ENCODE measurements around the gene AGO4.
"Not testable (repeated sequence)": the region's sequence is repeated elsewhere in the genome, so short reads cannot be mapped to it uniquely, and the experiment has no call there.

Gene AGO4

DNA sequence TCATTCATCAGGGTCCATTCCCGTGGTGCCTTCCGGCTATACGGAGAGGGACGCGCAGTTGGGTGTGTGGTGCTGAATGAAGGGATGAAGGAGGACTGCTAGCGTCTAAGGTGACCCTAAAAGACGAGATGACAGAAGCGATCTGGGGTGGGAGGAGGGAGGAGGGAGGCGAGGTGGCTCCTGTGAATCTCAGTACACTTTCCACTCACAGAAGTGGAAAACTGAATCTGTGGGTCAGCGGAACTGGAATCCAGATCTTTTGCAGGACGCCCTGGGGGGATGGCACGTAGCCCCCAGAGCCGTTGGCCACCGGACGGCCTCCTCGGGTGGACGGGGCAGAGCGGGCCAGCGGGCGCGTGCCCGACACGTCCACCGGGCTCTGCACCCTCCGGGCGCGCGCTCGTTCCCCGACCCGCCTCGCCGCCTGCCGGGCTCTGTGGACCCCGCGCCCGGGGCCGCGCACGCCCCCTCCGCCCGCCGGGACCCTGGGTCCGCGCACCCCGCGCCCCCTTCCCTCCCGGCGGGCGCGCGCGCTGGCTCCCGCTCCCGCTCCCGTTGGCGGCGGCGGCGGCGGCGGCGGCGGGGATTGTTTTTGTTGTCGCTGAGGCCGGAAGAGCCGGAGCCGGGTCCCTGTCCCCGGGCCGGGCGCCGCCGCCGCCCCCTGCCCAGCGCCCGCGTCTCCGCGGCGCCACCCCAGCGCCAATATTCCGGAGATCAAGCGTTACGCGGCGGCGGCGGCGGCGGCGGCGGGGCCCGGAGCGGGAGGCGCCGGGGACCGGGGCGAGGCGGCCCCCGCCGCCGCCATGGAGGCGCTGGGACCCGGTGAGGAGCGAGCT is at the start of gene AGO4:
AGO4 (plus strand) TSS at position 403 of the 836 bp plus-strand sequence; CDS start at position 804, 401 bp downstream.
- DNase-seq: peak in 1 of 2 experiments; percentile 50

DNA sequence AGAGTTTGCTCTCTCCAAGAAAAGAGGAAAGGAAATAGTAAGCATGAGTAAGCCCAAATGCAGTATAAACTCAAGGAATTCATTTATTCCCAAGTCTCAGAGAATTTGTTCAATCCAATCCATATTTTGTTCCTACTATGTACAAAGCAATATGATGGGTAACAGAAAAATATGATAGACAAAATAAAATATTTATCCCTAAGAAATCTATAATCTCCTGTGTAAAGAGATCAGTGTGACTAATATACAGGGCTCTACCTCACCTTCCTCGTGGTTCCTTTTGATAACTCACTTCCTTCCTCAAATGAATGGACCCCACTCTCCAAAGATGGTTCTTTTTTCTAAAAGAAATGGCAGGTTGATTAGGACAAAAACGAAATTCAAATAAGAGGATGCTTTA is 45.7 kb upstream of the AGO4 start:
- no peak for DNase-seq

DNA sequence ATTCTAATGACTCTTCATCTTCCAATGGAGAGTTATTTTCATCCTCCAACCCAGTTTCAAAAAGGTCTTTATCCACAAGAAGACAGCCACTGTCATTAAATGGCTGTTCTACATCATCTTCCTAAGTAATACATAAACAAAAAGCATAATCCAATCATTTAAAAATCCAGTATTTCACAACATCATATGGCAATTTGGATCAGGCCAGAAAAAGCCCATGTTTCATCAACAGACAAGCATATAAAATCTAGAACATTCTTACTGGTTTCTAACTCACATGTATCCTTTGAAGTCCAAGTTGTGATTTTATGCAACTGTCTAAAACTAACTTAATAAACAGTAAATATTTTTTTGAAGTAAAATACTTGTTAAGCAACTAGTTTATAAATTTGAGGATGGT is 44.6 kb upstream of the AGO4 start:
- DNase-seq: no peak

GRCh38 chr1:35764283-35764682 is 43.5 kb upstream of the AGO4 start:
- no peak for DNase-seq

- DNase-seq: no peak
These were observed 39.2 kb upstream of the AGO4 start for GRCh38 chr1:35768350-35769187.

DNA sequence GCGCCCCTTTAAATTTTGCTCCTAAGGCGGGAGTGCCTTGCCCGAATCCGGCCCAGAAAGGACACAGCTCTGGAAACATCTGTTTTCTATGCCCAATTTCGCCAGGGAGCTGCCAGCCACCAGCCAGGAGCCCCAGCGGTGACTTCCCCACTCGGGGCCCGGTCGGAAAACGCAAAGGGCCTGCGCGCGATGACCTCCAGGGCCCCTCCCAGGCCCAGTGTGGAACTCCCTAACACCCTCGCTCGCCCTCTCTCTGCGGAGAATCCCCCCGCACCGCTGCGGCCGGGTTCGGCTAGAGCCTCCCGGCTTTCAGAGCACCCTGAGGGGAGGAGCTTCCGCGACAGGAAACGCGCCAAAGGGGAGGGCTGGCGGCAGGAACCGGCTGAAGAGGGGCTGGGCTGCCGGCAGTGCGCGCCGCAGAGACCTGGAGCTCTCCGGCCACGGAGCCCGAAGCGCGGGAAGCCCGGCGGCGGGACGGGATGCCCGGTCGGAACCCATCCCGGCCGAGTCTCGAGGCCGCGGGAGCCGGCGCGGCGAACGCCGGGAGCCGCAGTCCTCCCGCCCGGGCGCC is 38.5 kb upstream of the AGO4 start:
- peak; percentile 88 to 93 for DNase-seq

DNA sequence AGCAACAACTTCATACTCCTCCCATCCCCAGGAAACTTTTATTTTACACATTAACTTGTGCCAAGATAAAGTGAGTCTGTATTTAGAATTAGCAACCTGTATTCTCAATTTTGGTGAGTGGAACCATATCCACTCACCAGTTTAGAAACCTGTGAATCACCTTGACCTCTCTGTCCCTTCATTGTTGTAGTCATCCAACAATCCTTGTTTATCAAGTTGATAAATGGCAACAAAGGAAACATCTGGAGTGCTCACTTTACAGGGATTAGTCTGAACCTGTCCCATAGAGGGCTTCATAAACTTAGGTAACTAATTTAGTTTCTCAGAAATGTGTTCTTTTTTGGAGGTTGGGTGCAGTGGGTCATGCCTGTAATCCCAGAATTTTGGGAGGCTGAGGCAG is 34.1 kb upstream of the AGO4 start:
- DNase-seq: no peak

GRCh38 chr1:35776172-35776571 is 31.6 kb upstream of the AGO4 start:
- not testable (repeated sequence) for DNase-seq

DNA sequence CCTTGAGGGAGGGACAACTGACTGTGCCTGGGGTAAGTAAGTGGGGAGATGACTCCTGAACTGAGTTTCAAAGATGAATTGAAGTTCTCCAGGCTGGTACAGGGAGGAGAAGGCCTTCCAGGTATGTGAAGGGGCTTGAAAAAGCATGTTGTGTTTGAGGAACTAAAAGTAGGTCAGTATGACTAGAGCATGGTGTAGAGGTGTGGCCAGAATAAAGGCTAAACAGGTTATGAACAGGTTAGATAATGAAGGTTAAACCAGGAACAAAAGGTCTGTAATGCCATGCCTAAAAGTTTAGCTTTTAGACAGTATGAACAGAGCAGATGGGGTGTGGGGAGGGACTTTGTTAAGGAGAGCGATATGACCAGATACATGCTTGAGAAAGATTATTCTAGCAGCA is 30.7 kb upstream of the AGO4 start:
- DNase-seq: no peak

DNA sequence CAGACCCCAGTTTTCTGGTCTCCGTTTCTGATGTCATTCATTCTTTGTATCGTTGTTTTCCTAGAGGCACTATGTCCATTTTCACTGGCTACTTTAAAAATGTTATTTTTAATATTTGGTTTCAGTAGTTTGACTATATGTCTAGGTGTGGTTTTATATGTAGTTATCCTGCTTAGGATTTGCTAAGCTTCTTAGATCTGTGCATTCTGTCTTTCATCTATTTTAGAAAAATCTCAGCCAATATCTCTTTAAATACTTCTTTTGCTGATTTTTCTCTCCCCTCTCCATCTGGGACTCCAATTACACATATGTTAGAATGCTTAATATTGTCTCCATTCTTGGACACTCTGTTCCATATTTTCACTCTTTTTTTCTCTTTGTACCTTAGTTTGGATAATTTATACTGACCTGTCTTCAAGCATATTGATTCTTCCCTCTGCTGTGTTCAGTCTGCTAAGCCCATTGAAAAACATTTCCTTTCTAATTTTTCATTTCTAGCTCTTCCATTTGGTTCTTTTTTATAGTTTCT is 24.7 kb upstream of the AGO4 start:
- no peak for DNase-seq

- not testable (repeated sequence) for DNase-seq
These were observed 23.5 kb upstream of the AGO4 start for GRCh38 chr1:35784364-35784763.

- no peak for DNase-seq
These were observed 19.7 kb upstream of the AGO4 start for GRCh38 chr1:35788139-35788538.

GRCh38 chr1:35790670-35791069 is 17.1 kb upstream of the AGO4 start:
- no peak for DNase-seq

DNA sequence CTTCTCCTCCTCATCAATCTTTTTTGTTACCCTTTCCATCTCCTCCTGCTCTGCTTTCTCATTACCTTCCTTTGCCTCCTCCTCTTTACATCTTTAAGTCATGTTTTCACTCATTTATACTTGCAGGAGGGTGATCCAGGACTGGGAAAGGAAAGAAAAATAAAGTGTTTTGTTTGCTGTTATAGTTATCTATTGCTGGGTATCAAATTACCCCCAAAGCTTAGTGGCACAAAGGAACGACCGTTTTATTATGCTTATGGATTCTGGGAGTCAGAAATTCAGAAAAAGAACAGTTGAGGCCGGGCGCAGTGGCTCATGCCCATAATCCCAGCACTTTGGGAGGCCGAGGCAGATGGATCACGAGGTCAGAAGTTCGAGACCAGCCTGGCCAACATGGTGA is 12.5 kb upstream of the AGO4 start:
- DNase-seq: no peak

- DNase-seq: no peak
These were observed 10.4 kb upstream of the AGO4 start for GRCh38 chr1:35797380-35797779.

- DNase-seq: not testable (repeated sequence)
These were observed 9.8 kb upstream of the AGO4 start for GRCh38 chr1:35798019-35798418.

GRCh38 chr1:35800167-35800887 is 7.5 kb upstream of the AGO4 start:
- DNase-seq: not testable (repeated sequence)

- DNase-seq: peak in 1 of 2 experiments; percentile 49
These were observed 766 bp downstream of the AGO4 start for GRCh38 chr1:35808450-35809113.

GRCh38 chr1:35809114-35810095 is 1.6 kb downstream of the AGO4 start:
- DNase-seq: no peak

DNA sequence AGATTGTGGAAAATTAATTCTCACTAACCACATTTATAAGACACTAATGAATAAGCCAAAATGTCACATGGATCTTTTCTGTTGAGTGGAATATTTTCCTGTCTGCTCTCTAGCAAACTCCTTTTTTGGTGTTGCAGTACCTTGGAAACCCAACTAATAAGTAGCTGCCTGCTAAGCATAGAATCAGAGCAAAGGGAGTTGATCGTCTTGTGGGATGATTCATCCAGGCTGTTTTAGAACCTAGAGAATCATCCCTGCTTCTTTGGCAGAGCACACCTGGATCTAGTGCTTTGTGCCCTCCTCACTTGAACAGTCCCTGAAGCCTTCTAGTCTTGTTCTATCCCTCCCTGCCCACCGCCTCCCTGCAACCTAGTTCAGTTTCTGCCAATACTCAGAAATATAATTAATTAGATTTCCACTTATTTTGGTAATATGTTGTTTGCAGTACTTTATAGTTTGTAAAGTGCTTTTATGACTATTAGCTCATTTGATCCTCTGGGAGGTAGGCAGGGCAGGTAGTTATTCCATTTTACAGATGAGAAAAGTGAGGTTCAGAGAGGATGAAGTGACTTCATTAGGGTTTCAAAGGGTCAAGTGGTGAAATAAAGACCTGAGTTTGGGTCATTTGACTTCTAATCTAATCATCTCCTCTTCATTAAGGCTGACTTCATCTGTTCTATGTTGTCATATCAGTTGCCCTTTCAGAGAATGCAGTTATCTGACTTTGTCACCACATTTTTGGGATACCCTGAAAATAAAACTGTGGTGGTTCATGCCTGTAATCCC is 2.5 kb downstream of the AGO4 start:
- DNase-seq: no peak

Data from NCI-H446 (cell line).